Measurements from ENCODE around the gene FBXL7. TPM values are rescaled to one million over a fixed set of nuclear protein-coding genes. Genes with fewer than 3 reads are reported as not detected.
A peak's percentile ranks its signal among the peaks of the same experiment; 100 is the strongest.

FBXL7 gene
- total and polyA plus RNA-seq, 2 donors (not counting 1 experiment from before 2014, with no cell fraction given) = 6.4 to 12.9 TPM

- Histone ChIP-seq H3K36me3 (ENCODE audit: control insufficient read depth, insufficient read depth, low read length) (peaks cover 8% of the 10 kb centered on the region), H3K4me3 (replicated peaks in 1 of 4; ENCODE audit: control extremely low read depth in 1 of 4, insufficient read depth in 1 of 4, low read depth in 3 of 4, low read length in 4 of 4) (no peak overlapping the region), H4K20me1 (ENCODE audit: control insufficient read depth, extremely low read depth, insufficient read depth, low read length) (no peaks in the 10 kb centered on the region), H2AFZ (ENCODE audit: low read length) (no peak overlapping the region), H3K27me3 (ENCODE audit: control insufficient read depth, insufficient read depth, low read length) (no peaks in the 10 kb centered on the region), H3K4me1 (ENCODE audit: control insufficient read depth, extremely low read depth, insufficient read depth, low read length) (peaks cover 12% of the 10 kb centered on the region), H3K9me3 (ENCODE audit: control insufficient read depth, insufficient read depth, low read depth, low read length) (no peaks in the 10 kb centered on the region), H3K4me2 (ENCODE audit: extremely low read depth, insufficient read depth, low read length) (no peak overlapping the region), H3K79me2 (ENCODE audit: control insufficient read depth, insufficient read depth, low read length) (no peaks in the 10 kb centered on the region), H3K27ac (ENCODE audit: insufficient read depth, low read length) (no peak overlapping the region), H3K9ac (ENCODE audit: insufficient read depth, low read length) (no peak overlapping the region)
- TF ChIP-seq EZH2 (IDR thresholded peaks at IDR 0.05; ENCODE audit: low read length, missing control alignments) = no peak
- TF ChIP-seq, protein P1, sequence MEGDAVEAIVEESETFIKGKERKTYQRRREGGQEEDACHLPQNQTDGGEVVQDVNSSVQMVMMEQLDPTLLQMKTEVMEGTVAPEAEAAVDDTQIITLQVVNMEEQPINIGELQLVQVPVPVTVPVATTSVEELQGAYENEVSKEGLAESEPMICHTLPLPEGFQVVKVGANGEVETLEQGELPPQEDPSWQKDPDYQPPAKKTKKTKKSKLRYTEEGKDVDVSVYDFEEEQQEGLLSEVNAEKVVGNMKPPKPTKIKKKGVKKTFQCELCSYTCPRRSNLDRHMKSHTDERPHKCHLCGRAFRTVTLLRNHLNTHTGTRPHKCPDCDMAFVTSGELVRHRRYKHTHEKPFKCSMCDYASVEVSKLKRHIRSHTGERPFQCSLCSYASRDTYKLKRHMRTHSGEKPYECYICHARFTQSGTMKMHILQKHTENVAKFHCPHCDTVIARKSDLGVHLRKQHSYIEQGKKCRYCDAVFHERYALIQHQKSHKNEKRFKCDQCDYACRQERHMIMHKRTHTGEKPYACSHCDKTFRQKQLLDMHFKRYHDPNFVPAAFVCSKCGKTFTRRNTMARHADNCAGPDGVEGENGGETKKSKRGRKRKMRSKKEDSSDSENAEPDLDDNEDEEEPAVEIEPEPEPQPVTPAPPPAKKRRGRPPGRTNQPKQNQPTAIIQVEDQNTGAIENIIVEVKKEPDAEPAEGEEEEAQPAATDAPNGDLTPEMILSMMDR (conservative IDR thresholded peaks at IDR 0.05 in 1 of 2, IDR thresholded peaks at IDR 0.05 in 1 of 2; ENCODE audit: low read depth in 1 of 2, low read length in 2 of 2) = no peak
- peak in 1 of 2 donors; percentile 81 for DNase-seq (ENCODE audit: low read depth in 2 of 2)
Observed at GRCh38 chr5:15933259-15934207, 433.6 kb downstream of the FBXL7 start.

- no peak overlapping the region for H3K9ac ChIP-seq (ENCODE audit: insufficient read depth, low read length)
- TF ChIP-seq, protein P1 (conservative IDR thresholded peaks at IDR 0.05 in 1 of 2, IDR thresholded peaks at IDR 0.05 in 1 of 2; ENCODE audit: low read depth in 1 of 2, low read length in 2 of 2) = no peak
- no peak for TF ChIP-seq EZH2 (IDR thresholded peaks at IDR 0.05; ENCODE audit: low read length, missing control alignments)
Observed at GRCh38 chr5:15936505-15937245, 436.7 kb downstream of the FBXL7 start.

DNA sequence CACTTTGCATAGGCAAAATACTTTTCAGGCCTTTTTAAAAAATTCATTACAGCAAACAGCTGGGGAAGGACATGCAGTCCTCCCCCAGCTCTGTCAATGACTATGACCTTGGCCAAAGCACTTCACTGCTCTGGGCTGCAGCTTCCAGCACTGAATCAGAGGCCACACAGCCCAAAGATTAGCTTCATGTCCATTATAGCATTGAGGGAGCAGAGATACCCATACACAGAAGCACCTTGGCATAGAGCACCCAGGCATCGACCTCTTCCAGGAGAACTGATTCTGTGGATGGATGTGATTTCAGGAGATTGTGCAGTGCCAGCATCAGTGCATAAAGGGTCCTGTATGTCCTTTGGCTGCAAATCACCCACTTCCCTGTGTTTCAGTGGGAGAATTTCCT lies 437.7 kb downstream of the FBXL7 start:
- no peak for TF ChIP-seq EZH2 (IDR thresholded peaks at IDR 0.05; ENCODE audit: low read length, missing control alignments)
- TF ChIP-seq, protein P1 (conservative IDR thresholded peaks at IDR 0.05 in 1 of 2, IDR thresholded peaks at IDR 0.05 in 1 of 2; ENCODE audit: low read depth in 1 of 2, low read length in 2 of 2) = no peak
- Histone ChIP-seq H3K9me3 (ENCODE audit: control insufficient read depth, insufficient read depth, low read depth, low read length) (no peaks in the 10 kb centered on the region), H3K4me3 (replicated peaks in 1 of 4; ENCODE audit: control extremely low read depth in 1 of 4, insufficient read depth in 1 of 4, low read depth in 3 of 4, low read length in 4 of 4) (no peak overlapping the region), H3K27me3 (ENCODE audit: control insufficient read depth, insufficient read depth, low read length) (no peaks in the 10 kb centered on the region), H3K4me1 (ENCODE audit: control insufficient read depth, extremely low read depth, insufficient read depth, low read length) (peaks cover 10% of the 10 kb centered on the region), H3K4me2 (ENCODE audit: extremely low read depth, insufficient read depth, low read length) (no peak overlapping the region), H3K9ac (ENCODE audit: insufficient read depth, low read length) (no peak overlapping the region), H3K79me2 (ENCODE audit: control insufficient read depth, insufficient read depth, low read length) (no peaks in the 10 kb centered on the region), H3K36me3 (ENCODE audit: control insufficient read depth, insufficient read depth, low read length) (peaks cover 9% of the 10 kb centered on the region), H4K20me1 (ENCODE audit: control insufficient read depth, extremely low read depth, insufficient read depth, low read length) (no peaks in the 10 kb centered on the region), H3K27ac (ENCODE audit: insufficient read depth, low read length) (no peak overlapping the region), H2AFZ (ENCODE audit: low read length) (no peak overlapping the region)
- DNase-seq (ENCODE audit: low read depth in 2 of 2) = no peak

More at GRCh38 chr5:15936505-15937245, 436.7 kb downstream of the FBXL7 start:
- Histone ChIP-seq H3K4me3 (replicated peaks in 1 of 4; ENCODE audit: control extremely low read depth in 1 of 4, insufficient read depth in 1 of 4, low read depth in 3 of 4, low read length in 4 of 4) (no peak overlapping the region), H3K27me3 (ENCODE audit: control insufficient read depth, insufficient read depth, low read length) (no peaks in the 10 kb centered on the region), H3K4me1 (ENCODE audit: control insufficient read depth, extremely low read depth, insufficient read depth, low read length) (peaks cover 10% of the 10 kb centered on the region), H3K27ac (ENCODE audit: insufficient read depth, low read length) (no peak overlapping the region), H2AFZ (ENCODE audit: low read length) (no peak overlapping the region), H3K4me2 (ENCODE audit: extremely low read depth, insufficient read depth, low read length) (no peak overlapping the region), H4K20me1 (ENCODE audit: control insufficient read depth, extremely low read depth, insufficient read depth, low read length) (no peaks in the 10 kb centered on the region), H3K9me3 (ENCODE audit: control insufficient read depth, insufficient read depth, low read depth, low read length) (no peaks in the 10 kb centered on the region), H3K79me2 (ENCODE audit: control insufficient read depth, insufficient read depth, low read length) (no peaks in the 10 kb centered on the region), H3K36me3 (ENCODE audit: control insufficient read depth, insufficient read depth, low read length) (peaks cover 9% of the 10 kb centered on the region)
- DNase-seq (ENCODE audit: low read depth in 2 of 2) = no peak

All from fibroblast of lung (primary cell).